SU-DHL-6 (cell line): ENCODE data around the gene ADAD1.

Source experiments
- EZH2phosphoT487 ChIP-seq: fragments of 200-600 bp; sonication (generic), shearing (Covaris generic); conservative IDR thresholded peaks from 2 replicates; pipeline ENCODE4 v1.6.1; 2018; ENCODE audit warnings: mild to moderate bottlenecking, antibody characterized with exemption, low read length, moderate library complexity, mixed read lengths
- TF ChIP-seq, protein P1 (sequence below): fragments of 200-600 bp; sonication (generic); IDR thresholded peaks from one replicate; pipeline ENCODE4 v1.5.1; 2017; ENCODE audit warnings: antibody characterized with exemption, mild to moderate bottlenecking, low read length, moderate library complexity; ENCODE audit not compliant: insufficient read depth, poor library complexity, severe bottlenecking

DNA sequence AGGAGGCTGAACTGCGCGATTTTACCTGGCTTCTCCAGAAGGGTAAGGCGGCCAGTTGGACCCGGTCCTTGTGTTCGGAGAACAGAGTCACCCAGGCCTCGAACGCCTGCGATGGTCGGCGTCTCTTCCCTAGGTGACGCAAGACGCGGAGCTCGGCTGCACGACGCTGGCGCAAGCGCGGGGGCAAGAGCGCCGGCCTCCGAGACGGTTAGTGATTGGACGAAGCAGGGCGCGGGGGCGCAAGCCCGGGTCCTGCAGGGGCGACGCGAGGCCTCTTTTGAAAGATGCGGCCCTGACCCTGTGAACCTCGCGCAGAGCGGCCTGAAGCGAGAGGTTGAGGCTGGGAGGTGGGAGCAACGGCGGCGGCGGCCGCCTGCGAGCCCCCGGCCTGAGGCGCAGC, 428 bp downstream of the ADAD1 start:
- TF ChIP-seq, protein P1, sequence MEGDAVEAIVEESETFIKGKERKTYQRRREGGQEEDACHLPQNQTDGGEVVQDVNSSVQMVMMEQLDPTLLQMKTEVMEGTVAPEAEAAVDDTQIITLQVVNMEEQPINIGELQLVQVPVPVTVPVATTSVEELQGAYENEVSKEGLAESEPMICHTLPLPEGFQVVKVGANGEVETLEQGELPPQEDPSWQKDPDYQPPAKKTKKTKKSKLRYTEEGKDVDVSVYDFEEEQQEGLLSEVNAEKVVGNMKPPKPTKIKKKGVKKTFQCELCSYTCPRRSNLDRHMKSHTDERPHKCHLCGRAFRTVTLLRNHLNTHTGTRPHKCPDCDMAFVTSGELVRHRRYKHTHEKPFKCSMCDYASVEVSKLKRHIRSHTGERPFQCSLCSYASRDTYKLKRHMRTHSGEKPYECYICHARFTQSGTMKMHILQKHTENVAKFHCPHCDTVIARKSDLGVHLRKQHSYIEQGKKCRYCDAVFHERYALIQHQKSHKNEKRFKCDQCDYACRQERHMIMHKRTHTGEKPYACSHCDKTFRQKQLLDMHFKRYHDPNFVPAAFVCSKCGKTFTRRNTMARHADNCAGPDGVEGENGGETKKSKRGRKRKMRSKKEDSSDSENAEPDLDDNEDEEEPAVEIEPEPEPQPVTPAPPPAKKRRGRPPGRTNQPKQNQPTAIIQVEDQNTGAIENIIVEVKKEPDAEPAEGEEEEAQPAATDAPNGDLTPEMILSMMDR, result no peak
- no peak for TF ChIP-seq EZH2phosphoT487
